HG03558 (cell line): ENCODE data around the gene DDX56.
"Not testable (repeated sequence)": the region's sequence is repeated elsewhere in the genome, so short reads cannot be mapped to it uniquely, and the experiment has no call there.

Experiments used
- ATAC-seq: cut with Tn5 transposase; IDR thresholded peaks from one replicate; pipeline ENCODE4 v1.9.1; 2021; ENCODE audit warnings: moderate number of reproducible peaks; ENCODE audit not compliant: unreplicated experiment; ENCODE audit errors: extremely low read depth

DDX56 gene

GRCh38 chr7:44565097-44565794, 8.5 kb downstream of the DDX56 start:
- no peak for ATAC-seq

DNA sequence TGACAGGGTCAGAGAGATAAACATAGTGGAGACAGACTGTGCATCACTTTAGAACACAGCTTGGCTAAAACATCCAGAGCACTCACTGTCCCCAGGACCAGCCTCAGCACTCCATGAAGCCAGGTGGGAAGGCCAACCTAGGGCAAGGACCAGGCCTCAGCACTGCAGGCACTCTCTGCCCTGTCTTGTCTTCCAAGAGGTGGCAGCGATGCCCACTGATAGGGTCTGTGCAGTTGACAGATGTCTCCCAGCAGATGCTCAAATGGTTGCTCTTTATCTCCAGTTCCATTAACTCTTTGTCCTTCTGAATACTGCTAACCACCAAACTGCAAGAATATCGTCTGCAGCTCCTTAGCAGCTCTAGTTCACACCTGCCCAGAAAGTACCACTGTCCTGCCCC, 9.1 kb downstream of the DDX56 start:
- no peak for ATAC-seq

DNA sequence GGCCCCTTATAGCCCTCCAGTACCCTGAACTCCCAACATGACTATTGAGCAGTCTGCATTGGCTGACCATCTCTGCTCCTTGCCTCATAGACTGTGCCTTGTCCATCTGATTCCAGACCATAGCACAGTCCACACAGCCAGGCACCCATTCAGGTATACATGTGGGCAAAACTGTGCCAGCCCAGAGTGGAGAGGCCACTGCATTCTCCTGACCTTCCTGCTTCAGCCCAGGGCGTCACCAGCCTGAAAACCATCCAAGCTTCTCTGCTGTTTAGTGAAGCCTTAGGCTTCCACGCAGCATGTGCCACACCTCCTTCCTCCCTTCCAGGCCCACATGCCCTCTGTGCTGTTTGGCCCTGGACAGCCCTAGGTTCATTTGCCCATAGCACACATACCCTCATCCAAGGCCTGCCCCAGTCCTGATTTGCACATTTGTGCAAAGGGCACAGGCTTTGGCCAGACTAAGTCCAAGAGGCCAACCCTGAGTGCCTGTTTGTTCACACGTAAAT, 10.5 kb downstream of the DDX56 start:
- ATAC-seq = no peak

GRCh38 chr7:44562622-44562962, 11.1 kb downstream of the DDX56 start:
- not testable (repeated sequence) for ATAC-seq

- ATAC-seq = no peak
Observed at GRCh38 chr7:44561962-44562621, 11.6 kb downstream of the DDX56 start.

GRCh38 chr7:44561481-44561880, 12.2 kb downstream of the DDX56 start:
- ATAC-seq = no peak

- ATAC-seq = no peak
Observed at GRCh38 chr7:44559485-44559884, 14.2 kb downstream of the DDX56 start.

- no peak for ATAC-seq
Observed at GRCh38 chr7:44557485-44557884, 16.2 kb downstream of the DDX56 start.

- no peak for ATAC-seq
Observed at GRCh38 chr7:44555350-44555749, 18.4 kb downstream of the DDX56 start.

DNA sequence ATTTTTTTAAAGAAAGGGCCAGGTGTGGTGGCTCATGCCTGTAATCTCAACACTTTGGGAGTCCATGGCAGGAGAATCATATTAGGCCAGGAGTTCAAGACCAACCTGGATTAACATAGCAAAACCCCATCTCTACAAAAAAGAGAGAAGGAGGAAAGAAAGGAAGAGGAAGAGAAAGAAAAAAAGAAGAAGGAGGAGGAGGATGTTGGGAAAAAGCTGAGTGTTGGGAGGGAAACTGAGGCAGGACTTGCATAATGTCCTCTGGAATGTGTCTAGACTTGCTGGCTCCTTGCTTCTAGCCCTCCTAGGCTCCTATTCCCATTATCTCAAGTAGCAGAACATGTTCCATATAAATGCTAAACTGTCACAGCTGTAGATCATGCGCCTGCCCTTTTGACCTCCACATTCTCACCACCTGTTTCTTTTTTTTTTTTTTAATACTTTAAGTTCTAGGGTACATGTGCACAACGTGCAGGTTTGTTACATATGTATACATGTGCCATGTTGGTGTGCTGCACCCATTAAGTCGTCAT, 21.2 kb downstream of the DDX56 start:
- ATAC-seq = not testable (repeated sequence)

DNA sequence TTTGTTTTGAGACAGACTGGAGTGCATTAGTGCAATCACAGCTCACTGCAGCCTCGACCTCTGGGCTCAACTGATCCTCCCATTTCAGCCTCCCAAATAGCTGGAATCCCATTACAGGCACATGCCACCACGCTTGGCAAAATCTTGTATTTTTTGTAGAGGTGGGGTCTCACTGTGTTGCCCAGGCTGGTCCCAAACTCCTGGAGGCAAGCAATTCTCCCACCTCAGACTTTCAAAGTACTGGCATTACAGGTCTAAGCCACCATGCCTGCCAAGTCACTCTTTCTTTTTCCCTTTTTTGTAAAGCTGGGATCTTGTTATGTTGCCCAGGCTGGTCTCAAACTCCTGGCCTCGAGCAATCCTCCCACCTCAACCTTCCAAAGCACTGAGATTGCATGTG, 24.3 kb downstream of the DDX56 start:
- ATAC-seq = no peak

DNA sequence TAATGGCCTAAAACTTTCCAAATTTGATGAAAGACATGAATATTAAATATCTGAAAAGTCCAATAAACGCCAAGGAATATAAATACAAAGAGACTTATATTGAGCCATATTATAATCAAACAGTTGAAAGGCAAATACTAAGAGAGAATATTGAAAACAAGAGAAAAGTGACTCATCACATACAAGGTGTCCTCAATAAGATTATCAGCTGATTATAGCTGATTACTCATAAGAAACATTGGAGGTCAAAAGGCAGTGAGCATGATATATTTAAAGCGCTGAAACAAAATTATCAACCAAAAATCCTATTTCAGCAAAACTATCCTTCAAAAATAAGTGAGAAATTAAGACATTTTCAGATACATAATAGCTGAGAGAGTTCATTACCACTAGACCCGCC, 24.8 kb downstream of the DDX56 start:
- ATAC-seq = no peak

DNA sequence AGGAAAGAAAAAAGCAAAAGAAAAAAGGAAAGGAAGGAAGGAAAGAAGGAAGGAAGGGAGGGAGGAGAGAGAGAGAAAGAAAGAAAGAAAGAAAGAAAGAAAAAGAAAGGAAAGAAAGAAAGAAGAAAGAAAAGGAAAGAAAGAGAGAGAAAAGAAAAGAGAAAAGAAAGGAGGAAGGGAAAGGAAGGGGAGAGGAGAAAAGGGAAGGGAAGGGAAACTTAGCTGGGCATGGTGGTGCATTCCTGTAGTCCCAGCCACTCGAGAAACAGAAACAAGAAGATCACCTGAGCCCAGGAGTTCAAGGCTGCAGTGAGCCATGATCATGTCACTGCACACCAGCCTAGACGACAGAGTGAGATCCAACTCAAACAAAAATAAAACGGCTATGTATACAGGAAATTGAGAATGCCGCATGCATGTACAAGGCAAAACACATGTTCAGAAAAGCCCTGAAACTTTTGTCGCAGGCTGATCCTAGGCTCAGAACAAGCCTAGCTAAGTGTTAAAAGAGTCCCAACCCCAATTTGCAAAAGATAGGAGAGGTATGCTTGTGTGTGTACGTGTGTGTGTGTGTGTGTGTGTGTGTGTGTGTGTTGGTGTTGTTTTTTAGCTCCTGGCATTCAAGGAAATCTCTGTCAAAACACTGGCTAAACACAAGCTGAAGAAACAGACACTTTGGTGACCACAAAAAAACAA, 26.0 kb downstream of the DDX56 start:
- no peak for ATAC-seq

- ATAC-seq = no peak
Observed at GRCh38 chr7:44541876-44542610, 31.7 kb downstream of the DDX56 start.

- no peak for ATAC-seq
Observed at GRCh38 chr7:44541028-44541869, 32.5 kb downstream of the DDX56 start, which contains the start of gene NPC1L1. NPC1L1 (minus strand) TSS chr7:44541330; CDS start chr7:44541259, 71 bp downstream.

GRCh38 chr7:44540592-44541027, 33.1 kb downstream of the DDX56 start:
- no peak for ATAC-seq

- no peak for ATAC-seq
Observed at GRCh38 chr7:44539669-44540506, 33.8 kb downstream of the DDX56 start.
